ENCODE data around the gene WDR62.

DNA sequence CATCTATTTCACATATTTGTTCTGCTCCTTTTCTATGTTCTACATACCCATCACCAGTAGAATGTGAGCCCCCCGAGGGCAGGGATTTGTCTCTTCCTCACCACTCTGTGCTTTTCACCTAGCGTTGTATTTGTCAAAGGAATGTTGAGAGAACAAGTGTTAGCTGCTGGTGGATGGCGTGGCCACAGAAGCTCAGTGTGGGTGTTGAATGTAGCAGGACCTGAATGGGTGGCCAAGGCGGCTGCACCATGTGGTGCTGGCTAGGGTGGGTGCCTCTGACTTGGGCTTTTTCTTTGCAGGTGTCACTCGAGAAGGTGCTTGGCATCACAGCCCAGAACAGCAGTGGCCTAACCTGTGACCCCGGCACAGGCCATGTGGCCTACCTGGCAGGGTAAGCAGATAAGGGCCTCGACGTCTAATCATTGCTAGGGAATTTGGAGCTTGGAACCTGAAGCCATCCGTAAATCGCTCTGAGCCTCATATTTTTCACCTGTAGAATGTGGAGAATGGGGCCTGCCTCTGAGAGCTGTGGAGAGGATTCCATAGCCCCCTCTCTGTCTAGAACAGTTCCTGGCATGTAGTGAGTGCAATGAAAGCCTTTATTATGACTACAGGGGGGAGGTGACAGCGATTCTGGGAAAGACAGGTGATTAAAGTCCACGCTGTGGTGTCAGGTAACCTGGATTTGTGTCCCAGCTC, 3.9 kb downstream of the WDR62 start:
- TF ChIP-seq, protein P1, sequence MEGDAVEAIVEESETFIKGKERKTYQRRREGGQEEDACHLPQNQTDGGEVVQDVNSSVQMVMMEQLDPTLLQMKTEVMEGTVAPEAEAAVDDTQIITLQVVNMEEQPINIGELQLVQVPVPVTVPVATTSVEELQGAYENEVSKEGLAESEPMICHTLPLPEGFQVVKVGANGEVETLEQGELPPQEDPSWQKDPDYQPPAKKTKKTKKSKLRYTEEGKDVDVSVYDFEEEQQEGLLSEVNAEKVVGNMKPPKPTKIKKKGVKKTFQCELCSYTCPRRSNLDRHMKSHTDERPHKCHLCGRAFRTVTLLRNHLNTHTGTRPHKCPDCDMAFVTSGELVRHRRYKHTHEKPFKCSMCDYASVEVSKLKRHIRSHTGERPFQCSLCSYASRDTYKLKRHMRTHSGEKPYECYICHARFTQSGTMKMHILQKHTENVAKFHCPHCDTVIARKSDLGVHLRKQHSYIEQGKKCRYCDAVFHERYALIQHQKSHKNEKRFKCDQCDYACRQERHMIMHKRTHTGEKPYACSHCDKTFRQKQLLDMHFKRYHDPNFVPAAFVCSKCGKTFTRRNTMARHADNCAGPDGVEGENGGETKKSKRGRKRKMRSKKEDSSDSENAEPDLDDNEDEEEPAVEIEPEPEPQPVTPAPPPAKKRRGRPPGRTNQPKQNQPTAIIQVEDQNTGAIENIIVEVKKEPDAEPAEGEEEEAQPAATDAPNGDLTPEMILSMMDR (conservative IDR thresholded peaks at IDR 0.05) = no peak
- no peak for TF ChIP-seq EZH2 (IDR thresholded peaks at IDR 0.05; ENCODE audit: low read depth)

Measured in PC-9 (cell line).